Measurements from ENCODE around the gene MBD3L2B.
"Not testable (repeated sequence)": the region's sequence is repeated elsewhere in the genome, so short reads cannot be mapped to it uniquely, and the experiment has no call there.

DNA sequence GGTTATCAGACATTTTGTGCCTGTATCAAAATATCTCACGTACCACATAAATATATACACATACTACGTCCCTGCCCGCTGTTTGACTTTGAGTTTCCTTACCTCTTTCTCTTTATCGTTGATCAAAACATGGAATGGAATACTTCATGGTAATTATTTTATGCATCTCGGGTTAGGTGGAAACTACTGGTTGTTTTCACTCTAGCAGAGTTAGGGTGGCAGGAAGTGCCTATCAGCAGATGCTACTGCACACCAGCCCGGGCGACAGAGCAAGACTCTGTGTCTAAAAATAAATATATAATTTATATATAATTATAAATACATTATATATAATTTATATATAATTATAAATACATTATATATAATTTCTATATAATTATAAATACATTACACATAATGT is 31.7 kb upstream of the MBD3L2B start:
- not testable (repeated sequence) for TF ChIP-seq EZH2, EZH2phosphoT487 (IDR thresholded peaks at IDR 0.05)
- TF ChIP-seq, protein P1, sequence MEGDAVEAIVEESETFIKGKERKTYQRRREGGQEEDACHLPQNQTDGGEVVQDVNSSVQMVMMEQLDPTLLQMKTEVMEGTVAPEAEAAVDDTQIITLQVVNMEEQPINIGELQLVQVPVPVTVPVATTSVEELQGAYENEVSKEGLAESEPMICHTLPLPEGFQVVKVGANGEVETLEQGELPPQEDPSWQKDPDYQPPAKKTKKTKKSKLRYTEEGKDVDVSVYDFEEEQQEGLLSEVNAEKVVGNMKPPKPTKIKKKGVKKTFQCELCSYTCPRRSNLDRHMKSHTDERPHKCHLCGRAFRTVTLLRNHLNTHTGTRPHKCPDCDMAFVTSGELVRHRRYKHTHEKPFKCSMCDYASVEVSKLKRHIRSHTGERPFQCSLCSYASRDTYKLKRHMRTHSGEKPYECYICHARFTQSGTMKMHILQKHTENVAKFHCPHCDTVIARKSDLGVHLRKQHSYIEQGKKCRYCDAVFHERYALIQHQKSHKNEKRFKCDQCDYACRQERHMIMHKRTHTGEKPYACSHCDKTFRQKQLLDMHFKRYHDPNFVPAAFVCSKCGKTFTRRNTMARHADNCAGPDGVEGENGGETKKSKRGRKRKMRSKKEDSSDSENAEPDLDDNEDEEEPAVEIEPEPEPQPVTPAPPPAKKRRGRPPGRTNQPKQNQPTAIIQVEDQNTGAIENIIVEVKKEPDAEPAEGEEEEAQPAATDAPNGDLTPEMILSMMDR (IDR thresholded peaks at IDR 0.05): not testable (repeated sequence)

Measured in neural progenitor cell (in vitro differentiated cells).